ENCODE measurements around the gene LIF. TPM values are rescaled to one million over a fixed set of nuclear protein-coding genes. Genes with fewer than 3 reads are reported as not detected.
A peak's percentile ranks its signal among the peaks of the same experiment; 100 is the strongest.

The LIF gene
- total RNA-seq, 1 experiment from 2014 or later, result 8.0 TPM

DNA sequence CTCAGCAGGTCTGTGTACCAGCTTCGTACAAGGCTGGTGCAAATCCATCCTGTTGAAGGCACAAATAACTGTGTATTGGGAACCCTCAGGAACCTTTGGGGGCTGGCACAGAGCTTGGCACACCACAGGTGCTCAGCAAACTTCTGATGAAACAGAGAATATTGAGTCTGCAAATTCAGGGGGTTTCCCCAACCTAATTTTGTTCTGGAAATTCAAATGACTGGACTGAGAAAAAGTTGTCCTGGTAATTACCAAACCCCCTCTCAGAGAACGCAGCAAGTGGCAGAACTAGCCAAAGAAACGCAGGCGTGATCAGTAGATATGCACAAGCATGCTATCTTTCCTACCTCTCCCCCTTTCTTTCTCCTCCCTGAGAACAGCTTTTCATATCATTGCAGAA, 47.6 kb downstream of the LIF start:
- ChIA-PET CTCF (no interaction called here), POLR2A (interaction anchor here (0.6 kb wide), 1 partner anchor 10 kb away, joined by 4 read pairs; no protein-coding TSS in a partner anchor)
- BruUV-seq (replicated peaks), result no TSS peak
- intact Hi-C loops (cut with micrococcal nuclease; ENCODE audit: unreplicated experiment), result no loop called here
- Histone ChIP-seq H3K4me1 (peaks cover 29% of the 10 kb centered on the region), H3K36me3 (ENCODE audit: control insufficient read depth, insufficient read depth, low read length) (no peaks in the 10 kb centered on the region), H3K27me3 (replicated peaks; ENCODE audit: control insufficient read depth, insufficient read depth, low read length) (no peaks in the 10 kb centered on the region), H3K4me3 (ENCODE audit: low read depth, low read length) (no peak overlapping the region), H3K9me3 (no peaks in the 10 kb centered on the region)
- Mint-ChIP-seq H3K4me1 (ENCODE audit: low read depth, unreplicated experiment) (peaks cover 13% of the 10 kb centered on the region), H3K27me3 (ENCODE audit: insufficient read depth, unreplicated experiment) (no peaks in the 10 kb centered on the region), H3K27ac (ENCODE audit: unreplicated experiment) (peak overlapping the region; percentile 69), H3K4me3 (ENCODE audit: unreplicated experiment) (no peak overlapping the region), H3K36me3 (ENCODE audit: insufficient read depth, unreplicated experiment) (no peaks in the 10 kb centered on the region), H3K9me3 (ENCODE audit: unreplicated experiment) (no peaks in the 10 kb centered on the region)
- DNase-seq, result no peak
- TF ChIP-seq, protein P1, sequence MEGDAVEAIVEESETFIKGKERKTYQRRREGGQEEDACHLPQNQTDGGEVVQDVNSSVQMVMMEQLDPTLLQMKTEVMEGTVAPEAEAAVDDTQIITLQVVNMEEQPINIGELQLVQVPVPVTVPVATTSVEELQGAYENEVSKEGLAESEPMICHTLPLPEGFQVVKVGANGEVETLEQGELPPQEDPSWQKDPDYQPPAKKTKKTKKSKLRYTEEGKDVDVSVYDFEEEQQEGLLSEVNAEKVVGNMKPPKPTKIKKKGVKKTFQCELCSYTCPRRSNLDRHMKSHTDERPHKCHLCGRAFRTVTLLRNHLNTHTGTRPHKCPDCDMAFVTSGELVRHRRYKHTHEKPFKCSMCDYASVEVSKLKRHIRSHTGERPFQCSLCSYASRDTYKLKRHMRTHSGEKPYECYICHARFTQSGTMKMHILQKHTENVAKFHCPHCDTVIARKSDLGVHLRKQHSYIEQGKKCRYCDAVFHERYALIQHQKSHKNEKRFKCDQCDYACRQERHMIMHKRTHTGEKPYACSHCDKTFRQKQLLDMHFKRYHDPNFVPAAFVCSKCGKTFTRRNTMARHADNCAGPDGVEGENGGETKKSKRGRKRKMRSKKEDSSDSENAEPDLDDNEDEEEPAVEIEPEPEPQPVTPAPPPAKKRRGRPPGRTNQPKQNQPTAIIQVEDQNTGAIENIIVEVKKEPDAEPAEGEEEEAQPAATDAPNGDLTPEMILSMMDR (IDR thresholded peaks at IDR 0.05; ENCODE audit: insufficient read depth in 1 of 2, low read depth in 1 of 2, low read length in 1 of 2, severe bottlenecking in 1 of 2, unreplicated experiment in 1 of 2), result no peak

DNA sequence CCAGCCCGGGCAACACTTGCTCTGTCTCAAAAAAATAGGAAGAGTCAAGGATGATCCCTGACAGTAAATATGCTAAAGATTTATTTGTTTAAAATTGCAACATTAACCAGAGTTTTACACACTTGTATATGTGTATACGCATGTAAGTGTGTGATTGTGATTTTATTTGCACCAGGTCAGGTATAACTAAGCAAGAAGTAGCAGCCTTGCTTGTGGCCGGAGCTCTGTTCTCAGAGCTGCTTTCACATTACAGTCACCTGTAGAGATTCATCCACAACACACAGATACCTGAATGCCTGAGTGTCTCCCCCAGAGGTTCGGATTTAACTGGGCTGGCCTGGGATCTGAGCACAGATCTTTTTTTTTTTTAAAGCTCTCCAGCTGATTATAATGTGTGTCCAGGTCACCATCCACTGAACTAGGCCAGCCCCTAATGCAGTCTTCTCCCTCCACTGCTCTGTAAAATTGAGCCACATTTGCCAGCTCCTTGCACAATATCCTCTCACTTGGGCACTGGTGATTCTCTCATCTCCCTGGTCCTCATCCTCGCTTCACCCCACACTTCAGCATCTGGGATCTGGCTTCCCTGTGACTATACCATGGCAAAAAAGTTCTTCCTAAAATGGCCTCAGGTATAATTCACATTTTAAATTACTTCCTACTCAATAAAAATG, 48.3 kb downstream of the LIF start:
- BruUV-seq (replicated peaks), result no TSS peak
- H3K4me1 ChIP-seq, result peaks cover 29% of the 10 kb centered on the region
- H3K4me3 ChIP-seq (ENCODE audit: low read depth, low read length), result no peak overlapping the region
- H3K36me3 Mint-ChIP-seq (ENCODE audit: insufficient read depth, unreplicated experiment), result no peaks in the 10 kb centered on the region
- ChIA-PET CTCF (interaction anchor here (1.6 kb wide), 1 partner anchor 90 kb away, joined by 4 read pairs; no protein-coding TSS in a partner anchor), POLR2A (interaction anchor here (0.6 kb wide), 1 partner anchor 10 kb away, joined by 4 read pairs; no protein-coding TSS in a partner anchor)
- peaks cover 10% of the 10 kb centered on the region for H3K4me1 Mint-ChIP-seq (ENCODE audit: low read depth, unreplicated experiment)
- H3K27ac Mint-ChIP-seq (ENCODE audit: unreplicated experiment), result peak overlapping the region; percentile 69
- no peak overlapping the region for H3K4me3 Mint-ChIP-seq (ENCODE audit: unreplicated experiment)
- H3K9me3 ChIP-seq, result no peaks in the 10 kb centered on the region
- H3K27me3 ChIP-seq (replicated peaks; ENCODE audit: control insufficient read depth, insufficient read depth, low read length), result no peaks in the 10 kb centered on the region
- TF ChIP-seq, protein P1 (IDR thresholded peaks at IDR 0.05; ENCODE audit: insufficient read depth in 1 of 2, low read depth in 1 of 2, low read length in 1 of 2, severe bottlenecking in 1 of 2, unreplicated experiment in 1 of 2), result no peak
- H3K9me3 Mint-ChIP-seq (ENCODE audit: unreplicated experiment), result no peaks in the 10 kb centered on the region
- no peaks in the 10 kb centered on the region for H3K27me3 Mint-ChIP-seq (ENCODE audit: insufficient read depth, unreplicated experiment)
- H3K36me3 ChIP-seq (ENCODE audit: control insufficient read depth, insufficient read depth, low read length), result no peaks in the 10 kb centered on the region
- no peak for DNase-seq
- intact Hi-C loops (cut with micrococcal nuclease; ENCODE audit: unreplicated experiment), result no loop called here

DNA sequence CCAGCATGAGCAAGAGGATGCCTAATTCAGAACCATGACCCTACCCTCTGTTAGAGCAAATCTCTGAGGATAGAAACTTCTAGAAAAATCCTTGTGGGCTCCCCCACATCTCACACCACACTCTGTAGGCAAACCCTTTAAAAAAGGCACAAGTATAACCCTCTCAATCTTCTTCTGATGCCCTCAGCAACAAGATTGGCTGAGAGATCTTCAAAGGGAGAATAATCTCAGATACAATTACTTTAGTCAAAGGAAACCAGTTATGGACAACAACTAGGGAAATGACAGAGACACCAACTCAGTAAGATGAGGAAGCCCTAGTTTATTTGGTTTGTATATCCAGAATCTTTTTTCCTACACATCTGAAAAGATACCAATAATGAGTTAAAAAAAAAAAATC, 49.2 kb downstream of the LIF start:
- POLR2A ChIA-PET, result no interaction called here
- no peaks in the 10 kb centered on the region for H3K27me3 ChIP-seq (replicated peaks; ENCODE audit: control insufficient read depth, insufficient read depth, low read length)
- no TSS peak for BruUV-seq (replicated peaks)
- CTCF ChIA-PET, result interaction anchor here (1.6 kb wide), 1 partner anchor 90 kb away, joined by 4 read pairs; no protein-coding TSS in a partner anchor
- Mint-ChIP-seq H3K4me3 (ENCODE audit: unreplicated experiment) (peak overlapping the region; percentile 67), H3K4me1 (ENCODE audit: low read depth, unreplicated experiment) (peaks cover 10% of the 10 kb centered on the region), H3K9me3 (ENCODE audit: unreplicated experiment) (no peaks in the 10 kb centered on the region), H3K36me3 (ENCODE audit: insufficient read depth, unreplicated experiment) (no peaks in the 10 kb centered on the region), H3K27me3 (ENCODE audit: insufficient read depth, unreplicated experiment) (no peaks in the 10 kb centered on the region), H3K27ac (ENCODE audit: unreplicated experiment) (peak overlapping the region; percentile 93)
- TF ChIP-seq, protein P1 (IDR thresholded peaks at IDR 0.05; ENCODE audit: insufficient read depth in 1 of 2, low read depth in 1 of 2, low read length in 1 of 2, severe bottlenecking in 1 of 2, unreplicated experiment in 1 of 2), result no peak
- no peak for DNase-seq
- no peaks in the 10 kb centered on the region for H3K9me3 ChIP-seq
- no peaks in the 10 kb centered on the region for H3K36me3 ChIP-seq (ENCODE audit: control insufficient read depth, insufficient read depth, low read length)
- H3K4me3 ChIP-seq (ENCODE audit: low read depth, low read length), result no peak overlapping the region
- intact Hi-C loops (cut with micrococcal nuclease; ENCODE audit: unreplicated experiment), result no loop called here
- H3K4me1 ChIP-seq, result peaks cover 25% of the 10 kb centered on the region
